NCI-H187 treated with DMSO at 0.1 percent for 48 hours (cell line): ENCODE results near the gene LDLRAD2.
"Not testable (repeated sequence)": the region's sequence is repeated elsewhere in the genome, so short reads cannot be mapped to it uniquely, and the experiment has no call there.

Experiments used
- DNase-seq: peaks from one replicate; lab custom pipeline; 2025; lab: John Stamatoyannopoulos, UW

Gene LDLRAD2

GRCh38 chr1:21783679-21784603 lies 28.1 kb upstream of the LDLRAD2 start:
- peak; percentile 68 for DNase-seq

- DNase-seq, result not testable (repeated sequence)
These were observed 26.3 kb upstream of the LDLRAD2 start for GRCh38 chr1:21785764-21786163.

- DNase-seq, result no peak
These were observed 25.4 kb upstream of the LDLRAD2 start for GRCh38 chr1:21786640-21787039.

GRCh38 chr1:21793104-21793503 lies 19.0 kb upstream of the LDLRAD2 start:
- DNase-seq, result no peak

- no peak for DNase-seq
These were observed 17.4 kb upstream of the LDLRAD2 start for GRCh38 chr1:21794656-21795055.

- DNase-seq, result no peak
These were observed 17.0 kb upstream of the LDLRAD2 start for GRCh38 chr1:21795075-21795474.

- no peak for DNase-seq
These were observed 12.3 kb upstream of the LDLRAD2 start for GRCh38 chr1:21799730-21800129.

- DNase-seq, result no peak
These were observed 11.0 kb upstream of the LDLRAD2 start for GRCh38 chr1:21801100-21801499.

- no peak for DNase-seq
These were observed 7.5 kb upstream of the LDLRAD2 start for GRCh38 chr1:21804536-21804935.

GRCh38 chr1:21813542-21813941 lies 1.5 kb downstream of the LDLRAD2 start:
- DNase-seq, result no peak

GRCh38 chr1:21814241-21814918 lies 2.3 kb downstream of the LDLRAD2 start:
- no peak for DNase-seq

- DNase-seq, result no peak
These were observed 3.0 kb downstream of the LDLRAD2 start for GRCh38 chr1:21814981-21815582.

GRCh38 chr1:21815724-21816321 lies 3.8 kb downstream of the LDLRAD2 start:
- no peak for DNase-seq

GRCh38 chr1:21816602-21817302 lies 4.7 kb downstream of the LDLRAD2 start:
- DNase-seq, result no peak

- no peak for DNase-seq
These were observed 6.6 kb downstream of the LDLRAD2 start for GRCh38 chr1:21818656-21819055.

- no peak for DNase-seq
These were observed 8.7 kb downstream of the LDLRAD2 start for GRCh38 chr1:21820597-21821232.

- no peak for DNase-seq
These were observed 9.4 kb downstream of the LDLRAD2 start for GRCh38 chr1:21821385-21822019.

- DNase-seq, result no peak
These were observed 10.3 kb downstream of the LDLRAD2 start for GRCh38 chr1:21822349-21822748.

GRCh38 chr1:21823206-21823979 lies 11.3 kb downstream of the LDLRAD2 start:
- no peak for DNase-seq
